ENCODE data around the gene ARL6IP6.

Gene ARL6IP6

DNA sequence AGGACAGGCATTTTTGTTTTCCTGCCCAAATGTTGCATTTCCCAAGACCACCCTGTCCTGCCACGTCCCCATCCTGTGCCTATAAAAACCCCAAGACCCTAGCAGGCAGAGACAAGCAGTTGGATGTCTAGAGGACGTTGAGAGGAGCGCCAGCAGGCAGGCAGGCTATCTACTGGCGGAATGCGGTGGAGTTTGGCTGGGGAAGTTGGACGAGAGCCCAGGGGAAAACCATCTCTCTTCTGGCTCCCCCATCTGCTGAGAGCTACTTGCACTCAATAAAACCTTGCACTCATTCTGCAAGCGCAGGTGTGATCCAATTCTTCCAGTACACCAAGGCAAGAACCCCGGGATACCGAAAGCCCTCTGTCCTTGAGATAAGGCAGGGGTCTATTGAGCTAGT lies 72.5 kb downstream of the ARL6IP6 start:
- ATAC-seq (replicated peaks) (no peak), DNase-seq (no peak)
- Mint-ChIP-seq H3K36me3 (ENCODE audit: insufficient read depth) (no peaks in the 10 kb centered on the region), H3K27ac (no peak overlapping the region), H3K4me1 (ENCODE audit: low read depth in 2 of 2) (no peaks in the 10 kb centered on the region), H3K4me3 (no peak overlapping the region), H3K9me3 (no peaks in the 10 kb centered on the region), H3K27me3 (peaks cover 5 to 26% of the 10 kb centered on the region in 2 donors)

DNA sequence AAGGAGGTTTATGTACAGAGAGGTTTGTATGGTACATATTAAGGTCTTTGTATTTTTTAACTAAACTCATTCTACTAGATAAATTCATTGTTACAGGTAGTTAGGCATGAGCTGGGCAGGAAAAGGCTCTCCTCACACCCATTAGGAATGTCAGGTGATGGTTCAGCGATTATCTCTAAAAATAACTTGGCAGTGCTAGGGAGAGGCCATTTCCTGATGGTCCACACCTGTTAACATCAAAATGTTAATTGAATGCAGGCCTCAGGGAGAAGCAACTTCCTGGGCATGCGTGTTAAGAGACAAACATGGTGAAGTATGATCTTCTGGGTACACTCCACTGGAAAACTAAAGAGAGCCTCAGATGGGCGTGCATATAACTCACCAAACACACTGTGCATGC lies 73.6 kb downstream of the ARL6IP6 start:
- ATAC-seq (replicated peaks), result no peak
- H3K9me3 Mint-ChIP-seq, result no peaks in the 10 kb centered on the region
- DNase-seq, result no peak

DNA sequence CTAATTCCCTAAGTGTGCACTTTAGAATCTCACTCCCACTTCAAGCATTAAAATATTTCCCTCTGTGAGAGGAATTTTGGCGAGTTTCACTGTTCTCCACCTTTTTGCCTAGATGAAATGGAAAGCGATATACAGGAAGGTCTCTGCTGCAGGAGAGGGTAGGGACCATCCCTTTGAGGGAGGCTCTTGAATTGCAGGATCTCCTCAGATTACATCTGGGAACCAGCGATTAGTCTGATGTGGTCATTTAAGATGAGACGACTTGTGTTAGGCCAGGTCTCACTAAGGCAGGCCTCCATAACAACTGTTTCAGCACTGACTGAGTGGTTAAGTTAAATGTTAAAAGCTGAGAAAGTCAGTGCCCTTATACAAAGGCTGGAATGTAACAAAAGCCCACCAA lies 74.6 kb downstream of the ARL6IP6 start:
- Mint-ChIP-seq H3K4me3 (no peak overlapping the region), H3K9me3 (no peaks in the 10 kb centered on the region), H3K36me3 (ENCODE audit: insufficient read depth) (no peaks in the 10 kb centered on the region), H3K27me3 (peaks cover 0 to 5% of the 10 kb centered on the region in 2 donors), H3K27ac (no peak overlapping the region), H3K4me1 (ENCODE audit: low read depth in 2 of 2) (no peaks in the 10 kb centered on the region)
- no peak for DNase-seq
- ATAC-seq (replicated peaks), result no peak

More for the DNA sequence above, 73.6 kb downstream of the ARL6IP6 start:
- Mint-ChIP-seq H3K27ac (no peak overlapping the region), H3K4me1 (ENCODE audit: low read depth in 2 of 2) (no peaks in the 10 kb centered on the region), H3K4me3 (no peak overlapping the region), H3K36me3 (ENCODE audit: insufficient read depth) (no peaks in the 10 kb centered on the region), H3K27me3 (peaks cover 2 to 15% of the 10 kb centered on the region in 2 donors)

DNA sequence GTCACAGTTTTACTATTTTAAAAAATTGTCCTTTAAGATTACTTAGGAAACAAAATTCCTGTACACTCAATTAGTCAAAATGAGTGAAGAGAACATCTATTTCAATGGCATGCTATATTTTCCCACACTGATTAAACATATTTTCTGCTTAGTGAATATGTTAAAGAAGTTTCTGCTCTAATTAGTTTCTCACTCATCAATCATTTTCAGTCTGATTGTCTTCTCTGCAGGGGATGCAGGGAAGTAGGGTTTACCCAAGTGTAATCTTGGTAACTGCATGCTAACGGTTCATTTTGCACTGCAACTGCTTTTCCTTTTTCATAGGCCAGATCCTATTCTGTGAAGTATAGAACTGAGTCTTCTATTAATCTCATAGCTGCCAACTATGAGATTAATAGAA lies 78.5 kb downstream of the ARL6IP6 start:
- no peak for ATAC-seq (replicated peaks)

DNA sequence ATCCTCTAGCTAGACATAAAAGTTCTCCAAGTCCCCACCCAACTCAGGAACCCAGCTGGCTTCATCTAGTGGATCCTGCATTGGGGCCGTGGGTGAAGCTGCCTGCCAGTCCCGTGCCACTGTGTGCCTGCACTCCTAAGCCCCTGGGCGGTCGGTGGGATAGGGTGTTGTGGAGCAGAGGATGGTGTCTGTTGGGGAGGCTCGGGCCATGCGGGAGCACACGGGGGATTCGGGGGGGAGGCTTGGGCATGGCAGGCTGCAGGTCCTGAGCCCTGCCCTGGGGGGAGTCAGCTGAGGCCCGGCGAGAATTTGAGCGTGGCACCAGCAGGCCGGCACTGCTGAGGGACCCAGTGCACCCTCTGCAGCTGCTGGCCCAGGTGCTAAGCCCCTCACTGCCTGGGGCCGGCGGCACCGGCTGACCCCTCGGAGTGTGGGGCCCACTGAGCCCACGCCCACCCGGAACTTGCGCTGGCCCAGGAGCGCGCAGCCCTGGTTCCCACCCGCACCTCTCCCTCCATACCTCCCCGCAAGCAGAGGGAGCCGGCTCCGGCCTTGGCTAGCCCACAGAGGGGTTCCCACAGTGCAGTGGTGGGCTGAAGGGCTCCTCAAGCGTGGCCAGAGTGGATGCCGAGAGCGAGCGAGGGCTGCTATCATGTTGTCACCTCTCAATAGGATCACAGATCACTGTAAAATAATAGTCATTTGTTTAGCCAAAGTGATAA lies 86.4 kb downstream of the ARL6IP6 start:
- no peaks in the 10 kb centered on the region for H3K4me1 Mint-ChIP-seq (ENCODE audit: low read depth in 2 of 2)
- ATAC-seq (replicated peaks), result no peak
- H3K36me3 Mint-ChIP-seq (ENCODE audit: insufficient read depth), result no peaks in the 10 kb centered on the region
- H3K9me3 Mint-ChIP-seq, result no peaks in the 10 kb centered on the region
- DNase-seq, result no peak
- no peak overlapping the region for H3K27ac Mint-ChIP-seq
- peaks cover 0 to 17% of the 10 kb centered on the region in 2 donors for H3K27me3 Mint-ChIP-seq
- H3K4me3 Mint-ChIP-seq, result no peak overlapping the region

More for the DNA sequence above, 78.5 kb downstream of the ARL6IP6 start:
- Mint-ChIP-seq H3K36me3 (ENCODE audit: insufficient read depth) (no peaks in the 10 kb centered on the region), H3K27ac (no peak overlapping the region), H3K4me1 (ENCODE audit: low read depth in 2 of 2) (no peaks in the 10 kb centered on the region), H3K4me3 (no peak overlapping the region), H3K9me3 (no peaks in the 10 kb centered on the region), H3K27me3 (peaks cover 0 to 7% of the 10 kb centered on the region in 2 donors)
- no peak for DNase-seq

DNA sequence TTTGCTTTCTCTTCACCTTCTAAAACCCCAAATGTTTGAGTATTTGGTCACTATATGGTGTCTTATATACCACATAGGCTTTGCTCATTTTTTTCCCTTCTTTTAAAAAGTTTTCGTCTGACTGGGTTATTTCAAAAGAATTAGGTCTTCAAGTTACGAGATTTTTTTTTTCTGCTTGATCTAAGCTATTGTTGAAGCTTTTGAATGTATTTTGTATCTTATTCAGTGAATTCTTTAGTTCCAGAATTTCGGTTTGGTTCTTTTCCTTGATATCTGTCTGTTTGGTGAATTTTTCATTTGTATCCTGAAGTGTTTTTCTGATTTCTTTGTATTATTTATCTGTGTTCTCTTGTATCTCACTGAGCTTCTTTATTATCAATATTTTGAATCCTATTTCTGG lies 93.5 kb downstream of the ARL6IP6 start:
- Mint-ChIP-seq H3K9me3 (peaks cover 8 to 12% of the 10 kb centered on the region in 2 donors), H3K36me3 (ENCODE audit: insufficient read depth) (peaks cover 4% of the 10 kb centered on the region)
- no peak for ATAC-seq (replicated peaks)

More for the DNA sequence above, 93.5 kb downstream of the ARL6IP6 start:
- Mint-ChIP-seq H3K27ac (no peak overlapping the region), H3K4me1 (ENCODE audit: low read depth in 2 of 2) (no peaks in the 10 kb centered on the region), H3K4me3 (no peak overlapping the region), H3K27me3 (peaks cover 11 to 35% of the 10 kb centered on the region in 2 donors)
- no peak for DNase-seq

All from effector memory CD8-positive, alpha-beta T cell (primary cell).